Measurements from ENCODE around the gene SPRR5. TPM values are rescaled to one million over a fixed set of nuclear protein-coding genes. Genes with fewer than 3 reads are reported as not detected.

Gene SPRR5
- total and polyA plus RNA-seq, 2 of the 8 experiments (the other 6 are each of a cell fraction or from before 2014, with no cell fraction given) = not detected

GRCh38 chr1:152968248-152968647 lies 21.2 kb downstream of the SPRR5 start (continued):
- TF ChIP-seq BRCA1 (IDR thresholded peaks at IDR 0.05; ENCODE audit: low read depth, low read length) (no peak), RFX5 (IDR thresholded peaks at IDR 0.05; ENCODE audit: borderline replicate concordance, low read depth, low read length) (no peak), ATF2 (IDR thresholded peaks at IDR 0.05; ENCODE audit: low read length) (no peak), TAF7 (optimal IDR thresholded peaks at IDR 0.05; ENCODE audit: borderline replicate concordance, low read depth, low read length) (no peak), HDAC6 (IDR thresholded peaks at IDR 0.05; ENCODE audit: low read depth, low read length) (no peak)

Data from H1 (cell line).